ENCODE results near the gene PACSIN1. TPM values are rescaled to one million over a fixed set of nuclear protein-coding genes. Genes with fewer than 3 reads are reported as not detected.

The PACSIN1 gene
- total and polyA plus RNA-seq, 8 donors: under 0.01 to 2.2 (median 0.49) TPM; not detected in 2

DNA sequence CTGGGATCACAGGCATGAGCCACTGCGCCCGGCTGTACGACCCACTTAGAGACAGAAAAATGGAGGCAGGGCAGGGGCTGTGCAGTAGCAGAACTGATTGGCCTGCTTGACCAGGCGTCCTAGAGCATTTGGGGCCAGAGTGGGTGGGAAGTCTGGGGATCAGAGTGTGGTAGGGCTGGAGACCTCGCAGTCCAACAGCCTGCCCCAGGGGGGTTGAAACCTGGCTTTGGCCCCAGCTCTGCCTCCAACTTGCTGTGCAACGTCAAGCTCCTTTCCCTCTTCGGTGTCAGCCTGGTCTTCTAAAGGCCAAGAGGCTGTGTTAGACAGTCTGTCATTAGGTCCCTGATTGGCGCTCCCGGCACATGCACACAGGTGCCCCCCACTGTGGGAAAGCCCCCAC is 105.5 kb downstream of the PACSIN1 start:
- WGBS, 5 donors: 69 to 83% (median 81%) methylated on average over 9 of the region's 9 CpGs
- DNase-seq: no peak

DNA sequence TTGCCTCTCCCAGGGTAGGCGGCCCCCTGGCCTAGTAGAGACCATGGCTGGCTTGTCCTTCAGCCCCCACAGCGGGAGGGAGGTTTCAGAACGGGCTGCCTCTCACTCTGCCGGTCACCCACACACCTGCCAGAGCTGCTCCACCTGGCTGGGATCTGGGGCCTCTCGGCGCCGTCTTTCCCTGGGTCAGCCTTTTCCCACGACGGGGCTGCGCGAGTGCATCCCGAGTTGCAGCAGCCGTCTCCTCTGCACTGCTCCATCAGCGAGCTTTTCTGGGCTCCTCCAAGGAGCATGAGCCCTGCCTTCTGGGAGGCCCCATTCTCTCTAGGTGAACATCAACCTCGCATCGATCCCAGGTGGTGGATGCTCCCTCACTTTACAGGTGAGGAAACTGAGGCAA is 106.1 kb downstream of the PACSIN1 start:
- peaks cover 0 to 1% (median 0%) of the 10 kb centered on the region in 4 donors for H3K4me1 ChIP-seq
- no peak overlapping the region for H3K4me3 ChIP-seq
- no peak overlapping the region for H3K27ac ChIP-seq
- H3K9me3 ChIP-seq: no peaks in the 10 kb centered on the region
- intact Hi-C loops (cut with DNase I; ENCODE audit: low total_unique reads): no loop called here
- no peaks in the 10 kb centered on the region for H3K36me3 ChIP-seq
- TF ChIP-seq POLR2A (IDR thresholded peaks at IDR 0.05) (no peak), EP300 (IDR thresholded peaks at IDR 0.05) (no peak), POLR2AphosphoS5 (IDR thresholded peaks at IDR 0.05) (no peak)
- TF ChIP-seq, protein P1, sequence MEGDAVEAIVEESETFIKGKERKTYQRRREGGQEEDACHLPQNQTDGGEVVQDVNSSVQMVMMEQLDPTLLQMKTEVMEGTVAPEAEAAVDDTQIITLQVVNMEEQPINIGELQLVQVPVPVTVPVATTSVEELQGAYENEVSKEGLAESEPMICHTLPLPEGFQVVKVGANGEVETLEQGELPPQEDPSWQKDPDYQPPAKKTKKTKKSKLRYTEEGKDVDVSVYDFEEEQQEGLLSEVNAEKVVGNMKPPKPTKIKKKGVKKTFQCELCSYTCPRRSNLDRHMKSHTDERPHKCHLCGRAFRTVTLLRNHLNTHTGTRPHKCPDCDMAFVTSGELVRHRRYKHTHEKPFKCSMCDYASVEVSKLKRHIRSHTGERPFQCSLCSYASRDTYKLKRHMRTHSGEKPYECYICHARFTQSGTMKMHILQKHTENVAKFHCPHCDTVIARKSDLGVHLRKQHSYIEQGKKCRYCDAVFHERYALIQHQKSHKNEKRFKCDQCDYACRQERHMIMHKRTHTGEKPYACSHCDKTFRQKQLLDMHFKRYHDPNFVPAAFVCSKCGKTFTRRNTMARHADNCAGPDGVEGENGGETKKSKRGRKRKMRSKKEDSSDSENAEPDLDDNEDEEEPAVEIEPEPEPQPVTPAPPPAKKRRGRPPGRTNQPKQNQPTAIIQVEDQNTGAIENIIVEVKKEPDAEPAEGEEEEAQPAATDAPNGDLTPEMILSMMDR (IDR thresholded peaks at IDR 0.05): no peak
- 71 to 89% (median 80%) methylated on average over 10 to 16 of the region's 16 CpGs for WGBS, 5 donors
- peaks cover 3 to 51% (median 7%) of the 10 kb centered on the region in 3 donors for H3K27me3 ChIP-seq
- DNase-seq: no peak

More for the DNA sequence above, 105.5 kb downstream of the PACSIN1 start:
- no peak overlapping the region for H3K4me3 ChIP-seq
- H3K27me3 ChIP-seq: peaks cover 3 to 57% (median 7%) of the 10 kb centered on the region in 3 donors
- H3K4me1 ChIP-seq: peaks cover 0 to 8% (median 0%) of the 10 kb centered on the region in 4 donors
- no peak overlapping the region for H3K27ac ChIP-seq
- intact Hi-C loops (cut with DNase I; ENCODE audit: low total_unique reads): no loop called here
- no peaks in the 10 kb centered on the region for H3K36me3 ChIP-seq
- no peaks in the 10 kb centered on the region for H3K9me3 ChIP-seq
- TF ChIP-seq POLR2AphosphoS5 (IDR thresholded peaks at IDR 0.05) (no peak), POLR2A (IDR thresholded peaks at IDR 0.05) (no peak), EP300 (IDR thresholded peaks at IDR 0.05) (no peak)
- TF ChIP-seq, protein P1 (IDR thresholded peaks at IDR 0.05): no peak

DNA sequence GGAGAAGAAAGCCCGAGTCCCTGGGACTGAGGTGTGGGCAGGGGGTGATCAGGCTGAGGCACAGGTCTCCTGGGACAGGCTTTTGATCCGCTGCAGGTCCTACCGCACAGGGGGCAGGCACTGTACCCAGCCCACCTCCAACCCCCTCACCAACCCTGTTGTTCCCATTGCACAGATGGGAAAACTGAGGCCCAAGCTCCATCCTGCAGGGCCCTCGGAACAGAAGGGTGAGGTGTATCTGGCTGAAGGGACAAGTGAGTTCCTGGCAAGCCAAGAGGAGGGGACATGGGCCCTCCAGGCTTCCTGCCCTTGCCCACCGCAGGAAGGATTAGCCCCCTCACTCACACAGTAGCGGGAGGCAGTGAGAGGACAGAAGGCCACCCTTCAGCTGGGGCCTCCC is 106.7 kb downstream of the PACSIN1 start:
- 74 to 96% (median 91%) methylated on average over 3 to 6 of the region's 6 CpGs for WGBS, 5 donors
- H3K36me3 ChIP-seq: no peaks in the 10 kb centered on the region

DNA sequence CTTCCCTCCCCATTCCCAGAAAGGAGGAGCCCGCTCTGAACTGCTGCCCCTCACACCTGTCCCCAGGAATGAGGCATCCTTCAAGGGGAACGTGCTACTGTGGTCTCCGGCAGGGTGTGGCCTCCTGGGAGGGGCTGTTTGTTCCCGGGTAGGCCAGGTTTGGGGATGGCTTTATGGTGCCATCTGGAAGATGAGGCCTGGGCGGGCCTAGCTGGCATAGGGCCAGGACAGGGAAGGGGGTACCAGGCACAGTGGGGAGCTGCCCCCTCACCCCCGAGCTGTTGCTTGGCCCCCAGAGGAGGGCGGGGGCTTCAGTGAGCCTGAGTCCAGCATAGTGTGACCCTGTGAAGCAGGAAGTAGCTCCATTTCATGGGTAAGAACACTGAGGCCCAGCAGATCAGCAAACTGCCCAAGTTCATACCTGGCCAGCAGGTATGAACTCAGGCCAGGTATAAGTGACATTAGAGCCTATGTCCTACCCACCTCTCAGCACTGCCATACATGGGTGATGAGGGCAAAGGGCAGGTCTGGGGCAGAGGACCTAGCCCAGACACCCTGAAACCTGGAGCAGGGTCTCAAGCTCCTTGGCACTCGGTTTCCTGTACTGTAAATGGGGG is 107.8 kb downstream of the PACSIN1 start:
- no peak for DNase-seq
- no peaks in the 10 kb centered on the region for H3K36me3 ChIP-seq
- no peaks in the 10 kb centered on the region for H3K4me1 ChIP-seq
- H3K27me3 ChIP-seq: peaks cover 3 to 34% (median 4%) of the 10 kb centered on the region in 3 donors
- H3K27ac ChIP-seq: no peak overlapping the region
- TF ChIP-seq, protein P1 (IDR thresholded peaks at IDR 0.05): no peak
- no peaks in the 10 kb centered on the region for H3K9me3 ChIP-seq
- 61 to 71% (median 65%) methylated on average over 8 of the region's 8 CpGs for WGBS, 5 donors
- intact Hi-C loops (cut with DNase I; ENCODE audit: low total_unique reads): no loop called here
- no peak overlapping the region for H3K4me3 ChIP-seq

More for the DNA sequence above, 106.7 kb downstream of the PACSIN1 start:
- no peaks in the 10 kb centered on the region for H3K9me3 ChIP-seq
- no peak overlapping the region for H3K27ac ChIP-seq
- intact Hi-C loops (cut with DNase I; ENCODE audit: low total_unique reads): no loop called here
- no peak overlapping the region for H3K4me3 ChIP-seq
- H3K27me3 ChIP-seq: peaks cover 3 to 45% (median 7%) of the 10 kb centered on the region in 3 donors
- TF ChIP-seq, protein P1 (IDR thresholded peaks at IDR 0.05): no peak
- TF ChIP-seq POLR2AphosphoS5 (IDR thresholded peaks at IDR 0.05) (no peak), EP300 (IDR thresholded peaks at IDR 0.05) (no peak), POLR2A (IDR thresholded peaks at IDR 0.05) (no peak)
- no peaks in the 10 kb centered on the region for H3K4me1 ChIP-seq
- DNase-seq: no peak

All from stomach (tissue), 9 donors.